GM21515 (cell line): ENCODE results near the gene PUSL1.

Experiments used
- ATAC-seq: cut with Tn5 transposase; IDR thresholded peaks from one replicate; pipeline ENCODE4 v1.9.1; 2021; ENCODE audit not compliant: unreplicated experiment

PUSL1 gene

GRCh38 chr1:1321477-1321876 lies 13.1 kb downstream of the PUSL1 start:
- no peak for ATAC-seq

GRCh38 chr1:1322418-1322817 lies 14.0 kb downstream of the PUSL1 start:
- ATAC-seq = no peak

- no peak for ATAC-seq
These were observed 14.6 kb downstream of the PUSL1 start for GRCh38 chr1:1322952-1323351.

- peak; percentile 17 for ATAC-seq
These were observed 15.7 kb downstream of the PUSL1 start for GRCh38 chr1:1324084-1324523.

- ATAC-seq = peak; percentile 67
These were observed 16.3 kb downstream of the PUSL1 start, which contains the start of the genes CPTP and INTS11 for GRCh38 chr1:1324524-1325287. CPTP (plus strand) TSS chr1:1324802; CDS start chr1:1326911, 2,109 bp downstream. INTS11 (minus strand) TSS chr1:1324660; CDS start chr1:1324608, 52 bp downstream.

- no peak for ATAC-seq
These were observed 17.1 kb downstream of the PUSL1 start for GRCh38 chr1:1325288-1326074.

GRCh38 chr1:1326075-1326605 lies 17.7 kb downstream of the PUSL1 start:
- no peak for ATAC-seq

GRCh38 chr1:1327291-1327690 lies 18.9 kb downstream of the PUSL1 start:
- ATAC-seq = no peak

GRCh38 chr1:1328254-1328653 lies 19.9 kb downstream of the PUSL1 start:
- no peak for ATAC-seq

- no peak for ATAC-seq
These were observed 21.2 kb downstream of the PUSL1 start for GRCh38 chr1:1329304-1330210.

- no peak for ATAC-seq
These were observed 22.1 kb downstream of the PUSL1 start for GRCh38 chr1:1330366-1331067.

- no peak for ATAC-seq
These were observed 22.9 kb downstream of the PUSL1 start, which contains the start of gene TAS1R3 for GRCh38 chr1:1331068-1331965. TAS1R3 (plus strand) TSS chr1:1331280; CDS start chr1:1331346, 66 bp downstream.

GRCh38 chr1:1332031-1332755 lies 23.8 kb downstream of the PUSL1 start:
- ATAC-seq = no peak

GRCh38 chr1:1332774-1333480 lies 24.5 kb downstream of the PUSL1 start:
- no peak for ATAC-seq

- no peak for ATAC-seq
These were observed 25.3 kb downstream of the PUSL1 start for GRCh38 chr1:1333551-1334241.

GRCh38 chr1:1334835-1335234 lies 26.4 kb downstream of the PUSL1 start:
- ATAC-seq = no peak

- no peak for ATAC-seq
These were observed 26.9 kb downstream of the PUSL1 start for GRCh38 chr1:1335283-1335682.
